CD4-positive, alpha-beta T cell treated with Interleukin-12 subunit alpha and Interleukin-12 subunit beta, for 1 hour (primary cell): ENCODE data around the gene TTC13.
"Not testable (repeated sequence)": the region's sequence is repeated elsewhere in the genome, so short reads cannot be mapped to it uniquely, and the experiment has no call there.

Source experiments
- DNase-seq: peaks from one replicate; pipeline ENCODE4 v3.0.0-alpha.2; 2020

TTC13 gene

GRCh38 chr1:230987448-230987847 lies 8.8 kb upstream of the TTC13 start:
- DNase-seq: no peak

GRCh38 chr1:230986976-230987375 lies 8.3 kb upstream of the TTC13 start:
- DNase-seq: no peak

GRCh38 chr1:230985711-230986110 lies 7.0 kb upstream of the TTC13 start:
- no peak for DNase-seq

GRCh38 chr1:230984622-230985515 lies 6.2 kb upstream of the TTC13 start:
- DNase-seq: not testable (repeated sequence)

GRCh38 chr1:230983811-230984210 lies 5.2 kb upstream of the TTC13 start:
- DNase-seq: no peak

- no peak for DNase-seq
Observed at GRCh38 chr1:230982696-230983095, 4.0 kb upstream of the TTC13 start.

- peak; percentile 29 for DNase-seq
Observed at GRCh38 chr1:230979952-230980351, 1.3 kb upstream of the TTC13 start.

GRCh38 chr1:230979389-230979716 lies 692 bp upstream of the TTC13 start:
- no peak for DNase-seq

- DNase-seq: peak; percentile 20
Observed at GRCh38 chr1:230977761-230978490, 735 bp downstream of the TTC13 start.

- DNase-seq: peak; percentile 67
Observed at GRCh38 chr1:230976825-230977747, 1.6 kb downstream of the TTC13 start.

GRCh38 chr1:230976360-230976759 lies 2.3 kb downstream of the TTC13 start:
- DNase-seq: no peak

GRCh38 chr1:230975636-230976035 lies 3.0 kb downstream of the TTC13 start:
- DNase-seq: no peak

GRCh38 chr1:230972855-230973271 lies 5.8 kb downstream of the TTC13 start:
- DNase-seq: peak; percentile 74

- no peak for DNase-seq
Observed at GRCh38 chr1:230971771-230972170, 6.9 kb downstream of the TTC13 start.

GRCh38 chr1:230970432-230970831 lies 8.2 kb downstream of the TTC13 start:
- DNase-seq: no peak

GRCh38 chr1:230966358-230966873 lies 12.2 kb downstream of the TTC13 start:
- no peak for DNase-seq

GRCh38 chr1:230965535-230965934 lies 13.1 kb downstream of the TTC13 start:
- no peak for DNase-seq

GRCh38 chr1:230964896-230965295 lies 13.8 kb downstream of the TTC13 start:
- DNase-seq: no peak

- no peak for DNase-seq
Observed at GRCh38 chr1:230958370-230958769, 20.3 kb downstream of the TTC13 start.

- DNase-seq: no peak
Observed at GRCh38 chr1:230957580-230957989, 21.1 kb downstream of the TTC13 start.

GRCh38 chr1:230950404-230950803 lies 28.3 kb downstream of the TTC13 start:
- no peak for DNase-seq

GRCh38 chr1:230948903-230949302 lies 29.8 kb downstream of the TTC13 start:
- no peak for DNase-seq

- no peak for DNase-seq
Observed at GRCh38 chr1:230948301-230948700, 30.4 kb downstream of the TTC13 start.
